Activated T-helper 1 cell treated with Interleukin-2 at 50 U/mL for 16 hours (primary cell): Measurements from ENCODE around the gene POTEF.
"Not testable (repeated sequence)": the region's sequence is repeated elsewhere in the genome, so short reads cannot be mapped to it uniquely, and the experiment has no call there.

ENCODE experiments used
- DNase-seq: peaks from one replicate; pipeline ENCODE4 v3.0.0-alpha.2; 2020; ENCODE audit warnings: low read depth

Gene POTEF

DNA sequence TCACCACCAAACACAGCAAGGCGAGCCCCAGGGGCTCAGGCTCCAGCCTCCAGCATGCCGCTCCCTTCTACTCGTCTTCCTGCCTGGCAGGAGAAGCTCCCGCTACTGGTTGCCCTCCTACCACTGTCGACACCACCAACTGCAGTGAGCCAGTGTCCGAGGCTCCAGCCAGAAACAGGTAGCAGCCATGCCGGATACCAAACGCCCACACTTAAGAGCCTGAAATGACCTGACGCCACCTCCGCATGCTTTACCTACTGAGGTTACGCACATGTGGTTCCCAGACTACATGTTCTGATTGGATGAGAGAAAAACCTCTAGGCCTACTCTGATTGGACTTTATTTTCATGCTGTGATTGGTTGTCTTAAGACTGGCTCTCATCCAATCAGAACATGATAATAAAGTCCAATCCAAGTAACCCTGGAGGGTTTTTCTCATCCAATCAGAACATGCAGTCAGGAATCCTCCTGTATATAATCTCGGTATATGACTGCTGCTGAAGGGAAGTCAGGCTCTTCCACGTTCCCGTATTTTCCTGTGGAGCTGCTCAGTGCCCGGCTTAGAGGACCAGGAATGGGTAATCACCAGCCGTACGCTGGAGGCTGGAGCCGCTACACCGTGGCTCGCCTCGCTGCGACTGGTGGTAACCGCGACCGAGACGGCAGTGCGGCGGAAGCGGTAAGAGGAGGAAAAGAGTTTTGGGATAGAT lies at the start of gene POTEF:
TSS of gene POTEF (minus strand) at position 103 of the 710 bp plus-strand sequence. CDS start 8,707 bp downstream, outside the sequence.
- DNase-seq = not testable (repeated sequence)

- DNase-seq = not testable (repeated sequence)
Measured at GRCh38 chr2:130174866-130175265, 45.8 kb upstream of the POTEF start.

- DNase-seq = no peak
Measured at GRCh38 chr2:130169896-130170295, 40.9 kb upstream of the POTEF start.

- DNase-seq = not testable (repeated sequence)
Measured at GRCh38 chr2:130169163-130169562, 40.1 kb upstream of the POTEF start.

DNA sequence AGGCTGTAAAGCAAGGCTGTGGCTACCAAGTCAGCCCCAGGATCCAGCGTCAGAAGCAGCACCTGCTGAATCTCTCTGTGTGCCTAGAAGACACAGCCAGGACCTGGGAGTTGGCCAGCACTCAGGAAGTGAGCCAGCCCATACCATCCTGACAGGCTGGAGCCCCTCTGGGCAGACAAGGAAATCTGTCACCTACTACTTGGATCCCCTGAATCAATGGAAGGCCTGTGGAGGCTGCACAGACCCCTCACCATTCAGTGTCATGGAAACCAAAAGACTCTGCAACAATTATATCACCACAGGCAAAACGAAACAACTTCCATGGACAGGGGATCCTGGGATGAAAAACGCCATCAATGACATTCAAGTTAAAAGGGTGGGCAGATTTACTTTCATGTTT lies 37.6 kb upstream of the POTEF start:
- not testable (repeated sequence) for DNase-seq

GRCh38 chr2:130165293-130166016 lies 36.4 kb upstream of the POTEF start:
- no peak for DNase-seq

DNA sequence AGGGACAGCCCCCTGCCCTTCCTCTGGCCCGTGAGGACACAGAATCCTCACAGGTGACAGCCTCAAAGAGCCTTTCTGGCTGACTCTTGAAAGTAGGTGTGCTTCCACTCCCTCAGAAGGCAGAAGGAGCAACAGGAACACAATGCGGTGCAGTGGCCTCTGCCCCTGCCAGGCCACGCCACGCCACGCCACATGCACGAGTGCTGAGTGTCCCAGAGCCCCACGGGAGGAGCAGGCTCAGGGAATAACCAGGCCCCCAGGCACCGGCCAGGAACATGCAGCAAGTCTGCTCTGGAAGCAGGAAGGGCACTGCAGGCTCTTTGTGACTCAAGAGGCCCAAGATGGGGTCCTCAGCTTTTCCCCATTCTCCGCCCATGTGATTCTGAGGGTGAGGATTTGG lies 33.9 kb upstream of the POTEF start:
- DNase-seq = no peak

GRCh38 chr2:130162486-130162885 lies 33.5 kb upstream of the POTEF start:
- DNase-seq = not testable (repeated sequence)

DNA sequence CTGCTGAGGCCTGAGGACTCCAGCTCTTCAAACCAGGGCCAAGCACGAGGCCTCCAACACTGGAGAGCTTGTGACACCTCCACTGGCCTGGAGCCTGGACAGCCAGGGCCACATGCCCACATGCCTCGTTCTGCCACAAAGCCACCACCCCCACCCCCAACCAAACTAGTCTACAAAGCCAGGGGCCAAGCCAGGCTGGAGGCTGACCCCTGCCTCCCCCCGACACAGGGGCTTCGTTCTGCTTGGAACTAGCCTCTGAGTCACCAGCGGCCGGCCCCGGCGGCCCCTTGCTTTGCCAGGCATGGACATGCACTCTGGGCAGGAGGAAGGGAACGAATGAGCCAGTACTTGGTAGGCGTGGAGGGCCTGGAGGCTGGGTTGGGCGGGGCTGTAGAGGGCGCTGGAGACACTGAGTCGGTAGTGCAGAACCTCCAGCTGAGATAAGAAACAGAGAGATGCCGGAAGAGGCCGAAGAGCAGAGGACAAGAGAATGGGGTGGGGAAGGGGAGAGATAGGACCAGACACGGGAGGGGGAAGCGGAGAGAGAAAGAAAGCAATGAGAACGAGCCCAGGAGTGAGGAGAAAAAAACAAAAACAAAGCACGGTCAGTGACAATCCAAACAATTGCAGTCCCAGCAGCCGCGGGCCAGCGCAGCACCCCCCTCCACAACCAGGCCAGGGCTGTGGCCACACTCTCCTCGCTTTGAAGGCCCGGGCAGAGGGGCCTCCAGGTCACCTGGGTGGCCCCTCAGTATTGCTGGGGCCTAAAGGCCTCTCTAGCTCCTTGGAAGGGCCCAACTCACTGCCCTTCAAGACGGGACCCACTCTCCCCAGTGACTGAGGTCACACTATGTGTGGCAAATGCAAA lies 32.0 kb upstream of the POTEF start:
- not testable (repeated sequence) for DNase-seq

DNA sequence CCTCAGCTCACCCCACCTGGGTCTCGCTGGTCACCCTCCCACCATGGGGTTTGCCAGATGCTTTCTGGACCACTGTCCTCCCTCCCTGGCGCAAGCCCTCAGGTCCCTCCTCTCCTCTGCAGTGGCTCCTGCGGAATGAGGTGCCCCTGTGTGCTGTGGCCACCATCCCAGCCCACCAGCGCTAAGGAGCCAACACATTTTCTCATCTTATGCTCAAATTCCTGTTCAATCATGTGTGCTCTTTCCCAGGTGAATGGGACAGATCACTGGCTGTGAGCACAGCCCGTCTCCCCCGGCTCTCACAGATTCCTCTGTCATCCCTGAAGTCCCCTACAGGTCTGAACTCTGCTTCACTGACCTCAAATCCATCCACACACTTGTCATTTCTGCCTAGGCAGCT lies 31.1 kb upstream of the POTEF start:
- DNase-seq = no peak

DNA sequence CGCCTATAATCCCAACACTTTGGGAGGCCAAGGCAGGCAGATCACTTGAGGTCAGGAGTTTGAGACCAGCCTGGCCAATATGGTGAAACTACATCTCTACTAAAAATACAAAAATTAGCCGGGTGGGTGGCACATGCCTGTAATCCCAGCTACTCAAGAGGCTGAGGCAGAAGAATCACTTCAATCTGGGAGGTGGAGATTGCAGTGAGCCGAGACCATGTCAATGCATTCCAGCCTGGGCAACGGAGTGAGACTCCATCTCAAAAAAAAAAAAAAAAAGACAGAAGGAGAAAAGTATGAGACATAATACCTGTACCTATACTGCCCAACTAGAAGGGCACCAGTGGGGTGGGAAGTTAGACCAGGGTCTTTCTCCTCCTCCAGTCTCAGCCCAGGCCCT lies 30.4 kb upstream of the POTEF start:
- DNase-seq = not testable (repeated sequence)

GRCh38 chr2:130158631-130159030 lies 29.6 kb upstream of the POTEF start:
- no peak for DNase-seq

DNA sequence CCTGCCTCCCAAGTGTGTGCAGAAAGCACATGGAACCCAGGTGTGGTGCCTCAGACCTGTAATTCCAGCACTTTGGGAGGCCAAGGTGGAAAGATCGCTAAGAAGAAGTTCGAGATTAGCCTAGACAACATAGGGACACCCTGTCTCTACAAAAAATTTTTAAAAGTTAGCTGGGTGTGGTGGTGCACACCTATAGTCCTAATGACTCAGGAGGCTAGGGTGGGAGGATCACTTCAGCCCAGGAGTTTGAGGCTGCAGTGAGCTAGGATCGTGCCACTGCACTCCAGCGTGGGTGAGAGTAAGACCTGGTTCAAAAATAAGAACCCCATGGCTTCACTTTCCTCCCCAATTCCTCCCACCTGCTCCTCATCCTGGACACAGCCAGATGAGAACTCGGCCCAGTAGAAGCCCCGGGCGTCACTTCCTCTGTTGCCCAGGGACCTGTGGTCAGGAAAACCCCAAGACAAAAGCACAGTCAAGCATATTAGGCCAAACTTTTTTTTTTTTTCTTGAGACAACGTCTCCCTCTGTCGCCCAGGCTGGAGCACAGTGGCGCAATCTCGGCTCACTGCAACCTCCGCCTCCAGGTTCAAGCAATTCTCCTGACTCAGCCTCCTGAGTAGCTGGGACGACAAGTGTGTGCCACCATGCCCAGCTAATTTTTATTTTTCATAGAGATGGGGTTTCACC lies 28.9 kb upstream of the POTEF start:
- DNase-seq = not testable (repeated sequence)

GRCh38 chr2:130157354-130157753 lies 28.3 kb upstream of the POTEF start:
- not testable (repeated sequence) for DNase-seq

- no peak for DNase-seq
Measured at GRCh38 chr2:130156624-130157004, 27.6 kb upstream of the POTEF start.

DNA sequence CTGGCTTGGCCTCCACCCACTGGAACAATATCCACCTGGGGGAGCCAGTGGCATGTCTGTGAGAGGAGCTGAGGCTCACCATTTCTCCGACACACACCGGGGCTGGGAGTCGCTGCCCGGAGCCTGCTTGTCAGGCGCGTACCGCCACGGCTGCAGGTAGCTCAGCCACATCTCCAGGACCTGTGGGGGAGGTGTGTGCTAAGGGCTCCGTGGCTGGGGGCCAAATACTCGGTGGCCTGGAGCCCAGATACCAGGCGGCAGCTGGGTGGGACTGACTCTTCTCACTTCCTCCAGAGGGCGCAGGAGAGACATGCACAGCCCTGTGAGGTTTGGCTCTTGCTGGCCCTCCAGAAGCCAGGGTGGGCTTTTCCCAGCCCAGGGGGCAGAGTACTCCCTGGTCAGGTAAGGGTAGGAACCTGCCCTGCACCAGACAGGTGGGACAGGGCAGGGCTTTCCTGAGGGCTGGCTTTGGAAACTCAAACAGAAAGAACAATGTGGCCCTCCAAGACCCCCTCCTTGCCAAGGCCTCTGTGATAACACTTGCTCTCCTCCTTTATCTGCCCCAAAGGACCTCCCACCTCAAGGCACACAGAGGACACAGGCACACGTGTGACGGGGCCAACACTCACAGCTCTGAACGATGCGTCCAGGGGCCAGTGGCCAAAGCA lies 27.1 kb upstream of the POTEF start:
- not testable (repeated sequence) for DNase-seq

- no peak for DNase-seq
Measured at GRCh38 chr2:130154773-130155765, 26.0 kb upstream of the POTEF start.

- not testable (repeated sequence) for DNase-seq
Measured at GRCh38 chr2:130154423-130154770, 25.4 kb upstream of the POTEF start.

GRCh38 chr2:130153721-130154422 lies 24.9 kb upstream of the POTEF start:
- not testable (repeated sequence) for DNase-seq
